SK-N-MC (cell line): ENCODE data around the gene SLC5A2.

Source experiments
- EZH2 ChIP-seq: fragments of 200-600 bp; sonication (generic); IDR thresholded peaks from one replicate; pipeline ENCODE4 v1.6.1; 2017; ENCODE audit warnings: antibody characterized with exemption
- POLR2AphosphoS5 ChIP-seq: IDR thresholded peaks from 2 replicates; pipeline ENCODE4 v1.6.1; 2012; ENCODE audit warnings: mild to moderate bottlenecking, low read depth, low read length, borderline replicate concordance

- TF ChIP-seq POLR2AphosphoS5 (no peak), EZH2 (no peak)
Observed at GRCh38 chr16:31498493-31498892, 15.6 kb downstream of the SLC5A2 start.
